CD4-positive, alpha-beta T cell (primary cell): ENCODE data around the gene PRDX1. TPM values are rescaled to one million over a fixed set of nuclear protein-coding genes. Genes with fewer than 3 reads are reported as not detected.

Experiments used
- ATAC-seq: fragments of 200-7000 bp; cut with Tn5 transposase; one replicate; pipeline ENCODE4 v1.10.0; 2022; ENCODE audit warnings: mild to moderate bottlenecking; ENCODE audit not compliant: poor library complexity
- CTCF ChIA-PET: fragments of 350-600 bp; sonication (Branson Sonifier 250); formaldehyde crosslinking; loops from one replicate; lab custom pipeline; 2021; ENCODE audit warnings: antibody characterized with exemption, inconsistent platforms; lab: Charles Lee
- POLR2A ChIA-PET: fragments of 350-600 bp; sonication (Branson Sonifier 250); formaldehyde crosslinking; loops from one replicate; lab custom pipeline; 2021; ENCODE audit warnings: antibody characterized with exemption, inconsistent platforms; lab: Charles Lee
- DNase-seq, 14 experiments: peaks; one replicate each; pipeline ENCODE4 v3.0.0-alpha.2; 2013 to 2020; ENCODE audit warnings: mixed read lengths in 2 of 14
- H3K27ac ChIP-seq, 2 donors: one replicate each; pipeline versions ENCODE4 v1.5.1 to v1.7.0; 2013; ENCODE audit warnings: low read length in 2 of 2, low read depth in 1 of 2, mild to moderate bottlenecking in 1 of 2
- H3K27me3 ChIP-seq, 2 experiments: 1 replicate in 1 of 2; 2 replicates in 1 of 2; pipeline versions ENCODE4 v1.6.1 to v1.7.0; 2013; ENCODE audit warnings: low read length in 2 of 2, control low read depth in 1 of 2, mild to moderate bottlenecking in 1 of 2, moderate library complexity in 1 of 2; ENCODE audit not compliant: insufficient read depth in 2 of 2, control insufficient read depth in 1 of 2
- H3K36me3 ChIP-seq: one replicate; pipeline ENCODE4 v1.6.1; 2013; ENCODE audit warnings: low read length, control low read depth; ENCODE audit not compliant: insufficient read depth
- H3K4me1 ChIP-seq: one replicate; pipeline ENCODE4 v1.6.1; 2013; ENCODE audit warnings: low read length, control low read depth; ENCODE audit not compliant: insufficient read depth
- H3K4me3 ChIP-seq: one replicate; pipeline ENCODE4 v1.5.1; 2013; ENCODE audit warnings: mild to moderate bottlenecking, low read length, moderate library complexity
- H3K9me3 ChIP-seq, 2 experiments: 1 replicate in 1 of 2; 2 replicates in 1 of 2; pipeline versions ENCODE4 v1.6.1 to v1.7.0; 2013; ENCODE audit warnings: low read length in 2 of 2, mild to moderate bottlenecking in 2 of 2, control low read depth in 1 of 2, moderate library complexity in 1 of 2; ENCODE audit not compliant: control insufficient read depth in 1 of 2, insufficient read depth in 1 of 2
- H3K27ac Mint-ChIP-seq: one replicate; pipeline ENCODE4 v1.8.0; 2020; ENCODE audit warnings: mixed read lengths
- H3K27me3 Mint-ChIP-seq: one replicate; pipeline ENCODE4 v1.8.0; 2021; ENCODE audit warnings: mixed read lengths
- H3K36me3 Mint-ChIP-seq: one replicate; pipeline ENCODE4 v1.8.0; 2021; ENCODE audit warnings: low read depth, mixed read lengths
- H3K4me1 Mint-ChIP-seq: one replicate; pipeline ENCODE4 v1.8.0; 2021; ENCODE audit warnings: low read depth, mixed read lengths
- H3K4me3 Mint-ChIP-seq: one replicate; pipeline ENCODE4 v1.8.0; 2020; ENCODE audit warnings: mild to moderate bottlenecking, mixed read lengths
- H3K9me3 Mint-ChIP-seq: one replicate; pipeline ENCODE4 v1.8.0; 2020; ENCODE audit warnings: mixed read lengths
- CTCF ChIP-seq: fragments of 200-600 bp; IDR thresholded peaks from one replicate; pipeline ENCODE4 v1.8.0; 2022; ENCODE audit warnings: antibody characterized with exemption, mild to moderate bottlenecking
- intact Hi-C, 2 experiments: fragments of 100-400 bp; cut with DNase I in 1 of 2; cut with micrococcal nuclease in 1 of 2; formaldehyde crosslinking; loops; one replicate each; pipeline versions ENCODE4 v1.15.1 to v1.9.0; 2023 to 2025; cut with DNase I, micrococcal nuclease
- total RNA-seq, 174 experiments: library from RNA in 2 of 174; stranded (reverse) in 2 of 174; gene quantifications; one replicate each; pipeline ENCODE4 v1.2.3 and lab custom pipeline; 2021 to 2026

Gene PRDX1
- total RNA-seq, 2 experiments from 2014 or later, result 18.1 to 24.1 TPM

GRCh38 chr1:45485949-45486348 is 35.7 kb downstream of the PRDX1 start:
- no peaks in the 10 kb centered on the region for H3K27me3 Mint-ChIP-seq
- POLR2A ChIA-PET, result no interaction called here
- CTCF ChIA-PET, result no interaction called here
- H3K36me3 Mint-ChIP-seq, result no peaks in the 10 kb centered on the region
- no peak for TF ChIP-seq CTCF
- no peak overlapping the region for H3K4me3 ChIP-seq
- no peak overlapping the region for H3K27ac ChIP-seq
- no peaks in the 10 kb centered on the region for H3K9me3 Mint-ChIP-seq
- intact Hi-C loops, result loop anchor here in 1 of 2 experiments (5.0 kb wide), 1 partner anchor 321 kb away; no protein-coding TSS in a partner anchor
- H3K27ac Mint-ChIP-seq, result no peak overlapping the region
- H3K4me3 Mint-ChIP-seq, result no peak overlapping the region
- no peak for DNase-seq
- peaks cover 5% of the 10 kb centered on the region for H3K4me1 Mint-ChIP-seq
- H3K27me3 ChIP-seq, result no peaks in the 10 kb centered on the region
- H3K4me1 ChIP-seq, result peaks cover 19% of the 10 kb centered on the region
- no peak for ATAC-seq
- H3K9me3 ChIP-seq, result no peaks in the 10 kb centered on the region
- no peaks in the 10 kb centered on the region for H3K36me3 ChIP-seq

GRCh38 chr1:45479039-45479748 is 42.5 kb downstream of the PRDX1 start:
- Mint-ChIP-seq H3K36me3 (no peaks in the 10 kb centered on the region), H3K27ac (no peak overlapping the region), H3K27me3 (no peaks in the 10 kb centered on the region), H3K9me3 (no peaks in the 10 kb centered on the region), H3K4me3 (no peak overlapping the region), H3K4me1 (no peaks in the 10 kb centered on the region)
- ChIA-PET CTCF (interaction anchor here (0.7 kb wide), 1 partner anchor 306 kb away, joined by 4 read pairs; no protein-coding TSS in a partner anchor), POLR2A (no interaction called here)
- DNase-seq, result no peak
- Histone ChIP-seq H3K9me3 (no peaks in the 10 kb centered on the region), H3K4me3 (no peak overlapping the region), H3K4me1 (no peaks in the 10 kb centered on the region), H3K27me3 (no peaks in the 10 kb centered on the region), H3K36me3 (no peaks in the 10 kb centered on the region), H3K27ac (no peak overlapping the region)
- ATAC-seq, result no peak
- intact Hi-C loops, result no loop called here
- no peak for TF ChIP-seq CTCF

GRCh38 chr1:45478121-45478814 is 43.4 kb downstream of the PRDX1 start:
- ChIA-PET POLR2A (no interaction called here), CTCF (no interaction called here)
- Mint-ChIP-seq H3K36me3 (no peaks in the 10 kb centered on the region), H3K9me3 (no peaks in the 10 kb centered on the region), H3K4me1 (no peaks in the 10 kb centered on the region), H3K4me3 (no peak overlapping the region), H3K27ac (no peak overlapping the region), H3K27me3 (no peaks in the 10 kb centered on the region)
- Histone ChIP-seq H3K36me3 (no peaks in the 10 kb centered on the region), H3K9me3 (no peaks in the 10 kb centered on the region), H3K4me1 (no peaks in the 10 kb centered on the region), H3K27me3 (no peaks in the 10 kb centered on the region), H3K27ac (no peak overlapping the region), H3K4me3 (no peak overlapping the region)
- TF ChIP-seq CTCF, result no peak
- no peak for DNase-seq
- intact Hi-C loops, result no loop called here
- ATAC-seq, result no peak
